Esophagus squamous epithelium (tissue), 4 donors: ENCODE measurements around the gene EHMT1.

Experiments used
- CTCF ChIP-seq, 6 experiments: fragments of 450-650 bp in 4 of 6; fragments of 200-600 bp in 2 of 6; sonication (generic) in 2 of 6; IDR thresholded peaks; one replicate each; pipeline ENCODE4 v1.5.1; 2016 to 2019; ENCODE audit warnings: antibody characterized with exemption in 6 of 6, mild to moderate bottlenecking in 4 of 6, moderate library complexity in 4 of 6
- POLR2A ChIP-seq, 4 donors: fragments of 450-650 bp; IDR thresholded peaks; one replicate each; pipeline ENCODE4 v1.6.1; 2017; ENCODE audit warnings: antibody characterized with exemption in 4 of 4, mild to moderate bottlenecking in 4 of 4, moderate library complexity in 3 of 4

DNA sequence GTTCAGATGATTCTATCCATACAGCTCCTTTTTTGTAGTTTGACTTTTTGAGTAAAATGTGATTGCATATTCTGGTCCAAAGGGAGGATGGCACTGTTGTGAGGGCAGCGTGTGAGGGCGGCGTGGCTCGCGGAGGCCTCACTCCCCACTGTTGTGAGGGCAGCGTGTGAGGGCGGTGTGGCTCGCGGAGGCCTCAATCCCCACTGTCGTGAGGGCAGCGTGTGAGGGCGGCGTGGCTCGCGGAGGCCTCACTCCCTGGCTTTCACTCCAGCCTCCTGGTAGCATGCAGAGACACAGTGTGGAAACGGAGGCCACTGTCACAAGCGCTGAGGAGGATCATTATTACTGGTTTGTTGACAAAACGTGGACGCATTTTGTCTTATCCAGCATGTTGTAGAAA, 79.0 kb downstream of the EHMT1 start:
- no peak for TF ChIP-seq CTCF (IDR thresholded peaks at IDR 0.05)
- no peak for TF ChIP-seq POLR2A (IDR thresholded peaks at IDR 0.05)
